Right lobe of liver (tissue), 6 donors: ENCODE results near the gene PPAT. TPM values are rescaled to one million over a fixed set of nuclear protein-coding genes. Genes with fewer than 3 reads are reported as not detected.

Source experiments
- ATAC-seq, 4 donors: fragments of 200-7000 bp; cut with Tn5 transposase; one replicate each; pipeline ENCODE4 v1.9.1; 2020; ENCODE audit warnings: mild to moderate bottlenecking in 4 of 4, moderate library complexity in 4 of 4
- DNase-seq, 3 donors: peaks; one replicate each; pipeline ENCODE4 v3.0.0-alpha.2; 2020
- H3K27ac ChIP-seq, 3 donors: fragments of 200-600 bp; one replicate each; pipeline ENCODE4 v1.8.0; 2022
- H3K27me3 ChIP-seq, 2 donors: fragments of 200-600 bp; one replicate each; pipeline ENCODE4 v1.8.0; 2022
- H3K36me3 ChIP-seq, 4 donors: fragments of 200-600 bp; sonication (generic) in 1 of 4; one replicate each; pipeline versions ENCODE4 v1.5.1 to v1.8.0; 2017 to 2022; ENCODE audit warnings: control low read depth in 1 of 4
- H3K4me1 ChIP-seq, 4 donors: fragments of 200-600 bp; sonication (generic) in 1 of 4; one replicate each; pipeline versions ENCODE4 v1.5.1 to v1.8.0; 2017 to 2022; ENCODE audit warnings: control low read depth in 1 of 4
- H3K4me3 ChIP-seq, 3 donors: fragments of 200-600 bp; one replicate each; pipeline ENCODE4 v1.8.0; 2022
- H3K9me3 ChIP-seq, 4 donors: fragments of 200-600 bp; sonication (generic) in 1 of 4; one replicate each; pipeline versions ENCODE4 v1.5.1 to v1.8.0; 2017 to 2022; ENCODE audit warnings: control low read depth in 1 of 4
- POLR2A ChIP-seq: fragments of 450-650 bp; IDR thresholded peaks from one replicate; pipeline ENCODE4 v1.6.1; 2017; ENCODE audit warnings: antibody characterized with exemption, mild to moderate bottlenecking
- WGBS: methylation state at CpG from one replicate; pipeline ENCODE4 v1.1.6; 2018; ENCODE audit warnings: low coverage, low lambda C conversion rate; ENCODE audit not compliant: insufficient coverage; ENCODE audit errors: missing lambda C conversion rate; 5-methylcytosine and 5-hydroxymethylcytosine counted together
- intact Hi-C, 2 donors: fragments of 100-400 bp; cut with DNase I; formaldehyde crosslinking; loops; one replicate each; pipeline versions ENCODE4 v1.11.2 to v1.14.1; 2022
- total RNA-seq, 6 experiments: library from RNA; depleted of rRNA in 2 of 6; stranded (reverse); fragments of >200 nt in 2 of 6; fragmentation: NEBNext Ultra II Directional in 3 of 6; extraction: Animal tissue kit (Norgen Biotek cat#: 25700) in 3 of 6; gene quantifications; one replicate each; pipeline versions ENCODE4 v1.1.0 to v1.2.4, GENCODE V29; 2016 to 2023
- TF ChIP-seq, protein P1 (sequence below), 4 donors: fragments of 200-600 bp in 3 of 4; fragments of 450-650 bp in 1 of 4; IDR thresholded peaks; one replicate each; pipeline versions ENCODE4 v1.5.1 to v1.8.0; 2016 to 2022; ENCODE audit warnings: antibody characterized with exemption in 4 of 4, mild to moderate bottlenecking in 2 of 4
- donor health status: DM: no; HTN: yes; CAD: no.
- donor health status: DM: no; HTN: no; CAD: no.
- donor health status: DM: no; HTN: no; CAD: no.
- donor health status: DM: no; HTN: yes; CAD: no.
- donor health status: DM: no; HTN: yes; CAD: no.

Gene PPAT
- total RNA-seq, 6 experiments from 2014 or later, result 4.4 to 8.5 (median 7.1) TPM

DNA sequence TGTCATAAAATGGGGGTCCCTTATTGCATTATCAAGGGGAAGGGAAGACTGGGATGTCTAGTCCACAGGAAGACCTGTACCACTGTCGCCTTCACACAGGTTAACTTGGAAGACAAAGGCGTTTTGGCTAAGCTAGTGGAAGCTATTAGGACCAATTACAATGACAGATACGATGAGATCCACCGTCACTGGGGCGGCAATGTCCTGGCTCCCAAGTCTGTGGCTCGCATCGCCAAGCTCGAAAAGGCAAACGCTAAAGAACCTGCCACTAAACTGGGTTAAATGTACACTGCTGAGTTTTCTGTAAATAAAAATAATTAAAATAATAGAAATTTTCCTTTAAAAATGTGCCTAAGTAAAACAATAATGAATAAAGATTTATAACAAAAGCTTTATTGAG lies 78.8 kb downstream of the PPAT start:
- ATAC-seq (no peak), DNase-seq (no peak)
- peaks cover 0 to 6% (median 2%) of the 10 kb centered on the region in 4 donors for H3K36me3 ChIP-seq
- intact Hi-C loops, result no loop called here
- H3K4me1 ChIP-seq, result no peaks in the 10 kb centered on the region
- no peaks in the 10 kb centered on the region for H3K9me3 ChIP-seq
- TF ChIP-seq, protein P1, sequence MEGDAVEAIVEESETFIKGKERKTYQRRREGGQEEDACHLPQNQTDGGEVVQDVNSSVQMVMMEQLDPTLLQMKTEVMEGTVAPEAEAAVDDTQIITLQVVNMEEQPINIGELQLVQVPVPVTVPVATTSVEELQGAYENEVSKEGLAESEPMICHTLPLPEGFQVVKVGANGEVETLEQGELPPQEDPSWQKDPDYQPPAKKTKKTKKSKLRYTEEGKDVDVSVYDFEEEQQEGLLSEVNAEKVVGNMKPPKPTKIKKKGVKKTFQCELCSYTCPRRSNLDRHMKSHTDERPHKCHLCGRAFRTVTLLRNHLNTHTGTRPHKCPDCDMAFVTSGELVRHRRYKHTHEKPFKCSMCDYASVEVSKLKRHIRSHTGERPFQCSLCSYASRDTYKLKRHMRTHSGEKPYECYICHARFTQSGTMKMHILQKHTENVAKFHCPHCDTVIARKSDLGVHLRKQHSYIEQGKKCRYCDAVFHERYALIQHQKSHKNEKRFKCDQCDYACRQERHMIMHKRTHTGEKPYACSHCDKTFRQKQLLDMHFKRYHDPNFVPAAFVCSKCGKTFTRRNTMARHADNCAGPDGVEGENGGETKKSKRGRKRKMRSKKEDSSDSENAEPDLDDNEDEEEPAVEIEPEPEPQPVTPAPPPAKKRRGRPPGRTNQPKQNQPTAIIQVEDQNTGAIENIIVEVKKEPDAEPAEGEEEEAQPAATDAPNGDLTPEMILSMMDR (IDR thresholded peaks at IDR 0.05), result no peak
- TF ChIP-seq POLR2A, result no peak
- no peak overlapping the region for H3K27ac ChIP-seq
- 91% methylated on average over 4 of the region's 9 CpGs for WGBS
- no peaks in the 10 kb centered on the region for H3K27me3 ChIP-seq
- no peak overlapping the region for H3K4me3 ChIP-seq

DNA sequence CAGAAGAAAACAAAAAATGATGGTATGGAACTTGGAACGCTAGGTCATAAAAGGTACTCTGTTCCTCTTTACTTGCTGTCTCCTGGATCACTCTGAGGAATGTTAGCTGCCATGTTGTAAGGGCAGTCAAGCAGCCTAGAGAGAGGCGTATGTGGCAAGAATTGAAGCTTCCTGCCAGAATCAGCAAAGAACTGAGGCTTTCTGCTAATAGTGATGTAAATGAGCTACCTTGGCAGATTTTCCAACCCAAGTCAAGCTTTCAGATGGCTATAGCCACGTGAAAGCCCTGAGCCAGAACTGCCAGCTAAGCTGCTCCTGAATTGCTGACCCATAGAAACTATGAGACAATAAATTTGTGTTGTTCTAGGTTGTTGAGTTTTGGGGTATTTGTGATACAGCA lies 86.8 kb downstream of the PPAT start:
- intact Hi-C loops, result no loop called here
- TF ChIP-seq, protein P1 (IDR thresholded peaks at IDR 0.05), result no peak
- no peak for TF ChIP-seq POLR2A
- peaks cover 0 to 10% (median 2%) of the 10 kb centered on the region in 4 donors for H3K36me3 ChIP-seq
- H3K4me1 ChIP-seq, result no peaks in the 10 kb centered on the region
- WGBS, result 100% methylated on average over 3 of the region's 3 CpGs
- H3K4me3 ChIP-seq, result no peak overlapping the region
- H3K27me3 ChIP-seq, result no peaks in the 10 kb centered on the region
- H3K27ac ChIP-seq, result no peak overlapping the region
- DNase-seq, result no peak
- H3K9me3 ChIP-seq, result no peaks in the 10 kb centered on the region
- ATAC-seq, result no peak

DNA sequence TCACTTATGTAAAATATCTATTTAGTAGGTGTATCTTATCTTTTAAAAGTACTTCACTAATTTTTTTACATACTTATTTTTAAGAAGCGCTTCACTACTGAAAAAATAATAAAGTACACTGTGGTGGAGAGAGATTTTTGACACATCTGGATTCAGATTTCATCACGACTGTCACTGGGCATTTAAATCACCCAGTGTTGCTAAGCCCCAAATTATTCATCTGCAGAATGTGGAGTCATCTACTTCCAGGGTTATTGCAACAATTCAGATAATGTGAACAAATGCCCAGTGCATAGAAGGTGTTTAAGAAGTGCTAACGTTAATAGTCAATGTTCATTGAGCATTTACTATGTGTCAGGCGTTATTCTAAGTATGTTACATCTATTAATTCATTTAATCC lies 90.0 kb downstream of the PPAT start:
- 92% methylated on average over 4 of the region's 4 CpGs for WGBS
- ATAC-seq (no peak), DNase-seq (no peak)
- H3K9me3 ChIP-seq, result no peaks in the 10 kb centered on the region
- no peak overlapping the region for H3K27ac ChIP-seq
- H3K36me3 ChIP-seq, result peaks cover 0 to 10% (median 2%) of the 10 kb centered on the region in 4 donors
- H3K4me1 ChIP-seq, result no peaks in the 10 kb centered on the region
- intact Hi-C loops, result no loop called here
- H3K4me3 ChIP-seq, result no peak overlapping the region
- no peaks in the 10 kb centered on the region for H3K27me3 ChIP-seq
- TF ChIP-seq, protein P1 (IDR thresholded peaks at IDR 0.05), result no peak
- no peak for TF ChIP-seq POLR2A

Other genes with a start within 250 kb of the PPAT start
- gene AASDH, start 48.1 kb downstream of the PPAT start, total RNA-seq, result 10 to 100 TPM in 1 of 6 experiments, 1 to 10 TPM in 5; 4.8 to 10.1 (median 5.5) TPM
- gene PAICS, start 645 bp upstream of the PPAT start, total RNA-seq, result 10 to 100 TPM; 39.8 to 77.5 (median 54.2) TPM
- gene SRP72, start 32.0 kb upstream of the PPAT start, total RNA-seq, result 10 to 100 TPM; 41.3 to 54.8 (median 46.6) TPM
- gene ARL9, start 70.2 kb upstream of the PPAT start, total RNA-seq, result under 1 TPM in 1 of 6 experiments, not detected in 5; 0.19 TPM
- under 1 TPM in 3 of 6 experiments, not detected in 3; 0.27 to 0.80 (median 0.42) TPM for gene HOPX, start 245.7 kb upstream of the PPAT start, total RNA-seq